ENCODE results near the gene HAUS6.

DNA sequence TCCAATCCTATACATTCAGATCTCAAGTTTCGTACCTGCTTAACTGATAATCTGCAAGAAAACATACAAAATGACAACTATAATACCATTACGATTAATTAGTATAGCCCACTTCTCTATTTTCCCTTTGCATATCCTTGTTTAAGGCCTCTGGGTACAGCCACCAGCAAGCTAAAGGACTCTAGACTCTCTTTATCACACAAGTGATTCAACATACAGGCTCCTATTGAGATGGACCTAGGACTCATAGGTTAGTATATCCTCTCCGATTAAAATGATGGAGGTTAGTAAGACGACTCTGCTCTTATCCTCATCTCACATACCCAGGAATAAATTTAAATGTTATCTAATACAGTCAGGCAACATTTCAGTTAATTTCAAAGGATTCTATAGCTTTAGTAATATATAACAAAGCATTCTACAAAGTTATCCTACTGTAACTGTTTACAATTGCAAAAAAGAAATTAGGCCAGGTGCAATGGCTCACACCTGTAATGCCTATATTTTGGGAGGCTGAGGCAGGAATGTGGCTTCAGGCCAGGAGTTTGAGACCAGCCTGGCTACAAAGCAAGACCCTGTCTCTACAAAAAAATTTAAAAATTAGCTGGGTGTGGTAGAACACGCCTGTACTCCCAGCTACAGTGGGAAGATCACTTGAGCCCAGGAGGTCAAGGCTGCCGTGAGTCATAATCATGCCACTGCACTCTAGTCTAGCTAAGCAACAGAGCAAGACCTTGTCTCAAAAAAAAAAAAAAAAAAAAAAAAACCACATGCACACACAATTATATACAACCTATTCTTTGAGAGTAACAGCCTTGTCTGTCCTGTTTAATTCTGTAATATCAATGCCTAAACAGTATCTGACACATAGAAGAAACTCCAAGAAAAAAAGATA, 15.4 kb downstream of the HAUS6 start:
- TF ChIP-seq L3MBTL2 (conservative IDR thresholded peaks at IDR 0.05), result no peak
- TF ChIP-seq HDGF (IDR thresholded peaks at IDR 0.05; ENCODE audit: borderline replicate concordance), result no peak
- TF ChIP-seq ELF4 (IDR thresholded peaks at IDR 0.05), result no peak
- TF ChIP-seq FOXA1 (IDR thresholded peaks at IDR 0.05), result no peak
- no peak for TF ChIP-seq SP1 (IDR thresholded peaks at IDR 0.05)
- no peak for TF ChIP-seq SUZ12 (IDR thresholded peaks at IDR 0.05)
- TF ChIP-seq FOXM1 (IDR thresholded peaks at IDR 0.05; ENCODE audit: borderline replicate concordance), result no peak
- no peak for TF ChIP-seq BHLHE40 (IDR thresholded peaks at IDR 0.05; ENCODE audit: borderline replicate concordance)
- no peak for TF ChIP-seq FOXK2 (IDR thresholded peaks at IDR 0.05)
- no peak for TF ChIP-seq LEF1 (IDR thresholded peaks at IDR 0.05; ENCODE audit: borderline replicate concordance)

All from HEK293T (cell line).